NOMO-1 (cell line): ENCODE data around the gene SULT1C3.

Source experiments
- DNase-seq, 2 experiments: peaks; one replicate each; lab custom pipeline; 2025; ENCODE audit not compliant: unreplicated experiment in 2 of 2; lab: John Stamatoyannopoulos, UW

Gene SULT1C3

GRCh38 chr2:108297436-108298141 is 57.8 kb downstream of the SULT1C3 start:
- DNase-seq = no peak

GRCh38 chr2:108301558-108301957 is 61.8 kb downstream of the SULT1C3 start:
- no peak for DNase-seq

GRCh38 chr2:108304975-108305374 is 65.2 kb downstream of the SULT1C3 start:
- no peak for DNase-seq

DNA sequence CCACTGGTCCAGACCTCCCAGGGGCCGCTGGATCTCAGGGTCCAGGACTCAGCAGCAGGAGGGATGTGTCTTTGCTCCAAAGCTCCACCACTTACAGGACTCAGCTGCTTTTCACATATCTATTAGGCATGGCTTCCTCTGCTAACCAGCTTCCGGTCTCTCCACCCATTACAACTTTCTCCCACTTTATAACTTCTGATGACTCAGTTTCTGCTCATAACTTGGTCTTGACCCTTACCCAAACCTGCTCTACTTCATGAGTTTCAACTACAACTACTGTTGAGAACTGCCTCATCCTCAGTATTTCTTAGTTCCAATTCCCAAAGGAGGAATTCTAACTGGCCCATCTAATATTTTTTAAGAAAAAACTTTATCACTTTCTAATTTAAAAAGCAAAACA is 66.1 kb downstream of the SULT1C3 start:
- DNase-seq = no peak

- no peak for DNase-seq
Measured at GRCh38 chr2:108309903-108310302, 70.1 kb downstream of the SULT1C3 start.
